Panc1 (cell line): ENCODE measurements around the gene TIMM8A. TPM values are rescaled to one million over a fixed set of nuclear protein-coding genes. Genes with fewer than 3 reads are reported as not detected.

Source experiments
- ATAC-seq: fragments of 200-7000 bp; cut with Tn5 transposase; 2 replicates; pipeline ENCODE4 v1.9.1; 2020; ENCODE audit warnings: mild to moderate bottlenecking, moderate library complexity
- Bru-seq: library from RNA; stranded (reverse); fragments of 400-500 nt; gene quantifications from one replicate; lab custom pipeline; 2021; lab: Mats Ljungman, UMichigan
- BruChase-seq, 2 experiments: library from RNA; stranded (reverse); fragments of 400-500 nt; gene quantifications; one replicate each; lab custom pipeline; 2021; lab: Mats Ljungman, UMichigan
- BruUV-seq: library from RNA; stranded (reverse); fragments of 400-500 nt; replicated peaks from 2 replicates; lab custom pipeline; 2021; lab: Mats Ljungman, UMichigan
- CTCF ChIA-PET: fragments of 300-600 bp; sonication (Branson Sonifier 250); formaldehyde crosslinking; loops from one replicate; lab custom pipeline; 2022; ENCODE audit warnings: antibody characterized with exemption; lab: Charles Lee
- POLR2A ChIA-PET: fragments of 300-600 bp; sonication (Branson Sonifier 250); formaldehyde crosslinking; loops from one replicate; lab custom pipeline; 2022; ENCODE audit warnings: antibody characterized with exemption; lab: Charles Lee
- DNase-seq: peaks from one replicate; pipeline ENCODE4 v3.0.0-alpha.2; 2010; ENCODE audit warnings: low read depth, low spot score
- H3K27ac ChIP-seq: 2 replicates; pipeline ENCODE4 v1.5.1; 2011; ENCODE audit warnings: mild to moderate bottlenecking, low read length, inconsistent platforms
- H3K27me3 ChIP-seq: fragments of 200-500 bp; sonication (Bioruptor generic); 2 replicates; pipeline ENCODE4 v1.6.0; 2014; ENCODE audit warnings: low read length, inconsistent platforms; ENCODE audit not compliant: control insufficient read depth, insufficient read depth
- H3K36me3 ChIP-seq: fragments of 200-500 bp; sonication (Bioruptor generic); 2 replicates; pipeline ENCODE4 v1.5.1; 2014; ENCODE audit warnings: inconsistent platforms, mild to moderate bottlenecking, low read length, moderate library complexity; ENCODE audit not compliant: control insufficient read depth, insufficient read depth
- H3K4me1 ChIP-seq: 2 replicates; pipeline ENCODE4 v1.5.1; 2011; ENCODE audit warnings: inconsistent platforms, mild to moderate bottlenecking, low read length, moderate library complexity; ENCODE audit not compliant: control insufficient read depth, insufficient read depth
- H3K4me3 ChIP-seq, 2 experiments: 2 replicates each; pipeline ENCODE4 v1.5.1; 2011 to 2012; ENCODE audit warnings: low read depth in 2 of 2, low read length in 2 of 2, mild to moderate bottlenecking in 2 of 2, inconsistent platforms in 1 of 2, moderate library complexity in 1 of 2
- H3K9me3 ChIP-seq: fragments of 200-500 bp; sonication (Bioruptor generic); 2 replicates; pipeline ENCODE4 v1.5.1; 2014; ENCODE audit warnings: low read depth, mild to moderate bottlenecking, inconsistent platforms, low read length, moderate library complexity; ENCODE audit not compliant: control insufficient read depth, insufficient read depth
- POLR2AphosphoS5 ChIP-seq: IDR thresholded peaks from 2 replicates; pipeline ENCODE4 v1.6.1; 2012; ENCODE audit warnings: mild to moderate bottlenecking, low read depth, low read length, moderate library complexity
- REST ChIP-seq, 2 experiments: IDR thresholded peaks; 2 replicates each; pipeline ENCODE4 v1.6.1; 2011 to 2012; ENCODE audit warnings: low read depth in 2 of 2, control low read depth in 1 of 2, low read length in 1 of 2, mild to moderate bottlenecking in 1 of 2, moderate library complexity in 1 of 2; ENCODE audit not compliant: insufficient read depth in 1 of 2
- SIN3A ChIP-seq: IDR thresholded peaks from 2 replicates; pipeline ENCODE4 v1.6.1; 2012; ENCODE audit warnings: low read depth, mild to moderate bottlenecking, low read length, moderate library complexity, borderline replicate concordance; ENCODE audit not compliant: insufficient read depth
- TCF7L2 ChIP-seq: IDR thresholded peaks from 2 replicates; pipeline ENCODE4 v1.6.1; 2011; ENCODE audit warnings: mild to moderate bottlenecking, low read depth, low read length, inconsistent platforms
- in situ Hi-C: cut with HindIII; loops from 2 replicates; pipeline ENCODE4 v1.10.0; 2016; ENCODE audit warnings: low sequenced_read_pairs, low pct_unique_long_range_greater_than_20kb
- intact Hi-C: fragments of 100-400 bp; cut with micrococcal nuclease; formaldehyde crosslinking; loops from one replicate; pipeline ENCODE4 v1.10.0; 2022; ENCODE audit not compliant: unreplicated experiment
- long read RNA-seq: library from polyadenylated mRNA; unstranded; transcript quantifications from one replicate; pipeline ENCODE4 v2.0.0, GENCODE V29; 2021; ENCODE audit not compliant: unreplicated experiment
- polyA plus RNA-seq: library from polyadenylated mRNA; unstranded; fragments of >200 nt; gene quantifications from one replicate; pipeline ENCODE4 v1.2.1, GENCODE V29; 2012; ENCODE audit warnings: missing spikeins; ENCODE audit not compliant: insufficient read length
- total RNA-seq: library from RNA; stranded (reverse); gene quantifications from one replicate; pipeline ENCODE4 v1.2.1, GENCODE V29; 2021; ENCODE audit not compliant: unreplicated experiment
- TF ChIP-seq, protein P1 (sequence below): fragments of 450-650 bp; IDR thresholded peaks from 2 replicates; pipeline ENCODE4 v1.5.1; 2017; ENCODE audit warnings: mild to moderate bottlenecking

Gene TIMM8A
- total RNA-seq (39.1 TPM), Bru-seq, nascent RNA (percentile 93 among the genes with signal in this experiment), BruChase-seq, experiment 1, labeled RNA remaining after a 2-hour chase (percentile 97 among the genes with signal in this experiment), BruChase-seq, experiment 2, labeled RNA remaining after a 6-hour chase (percentile 95 among the genes with signal in this experiment)
- polyA plus RNA-seq = 26.6 TPM
- long read RNA-seq, transcript TIMM8A-205 (2 exons, 1,194 nt) = major isoform, 14 of 27 reads
- long read RNA-seq, partial matches to known transcripts = 0 of 27 reads
- long read RNA-seq, other reads (novel, unspliced or antisense) = 10 of 27 reads

DNA sequence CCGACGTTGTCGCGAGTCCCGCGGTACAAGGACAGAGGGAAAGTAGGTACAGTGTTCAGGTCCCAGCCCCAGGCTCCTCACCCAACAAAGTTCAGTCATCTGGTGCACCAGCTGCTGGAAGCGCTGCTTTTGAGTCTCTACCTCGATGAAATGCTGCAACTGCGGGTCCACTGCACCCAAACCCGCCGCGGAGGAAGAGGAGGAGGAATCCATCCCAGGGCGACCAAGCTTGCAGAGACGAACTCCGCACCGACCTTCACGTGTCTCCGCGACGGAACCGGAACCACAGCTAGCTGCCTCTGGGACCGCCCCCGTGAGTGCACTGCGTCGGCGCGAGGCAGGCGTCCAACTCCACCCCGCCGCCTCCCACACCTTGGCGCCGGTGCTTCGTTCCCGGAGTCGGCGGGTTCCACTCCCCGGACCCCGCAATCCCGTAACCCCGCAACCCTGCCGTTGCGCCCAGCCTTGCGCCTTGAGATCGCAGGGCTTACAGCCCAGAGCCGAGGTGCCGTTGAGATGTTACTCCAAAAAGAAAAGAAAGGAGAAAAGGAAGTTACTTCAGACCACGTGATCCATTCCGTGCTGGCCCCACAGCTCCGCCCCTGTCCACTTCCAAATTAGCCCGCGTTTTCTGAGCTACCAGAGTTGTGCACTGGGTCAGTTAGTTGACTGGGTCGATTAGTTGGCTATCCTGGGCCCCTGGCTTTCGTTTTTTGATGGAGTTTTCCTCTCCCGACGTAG lies at the start of gene TIMM8A:
TIMM8A (minus strand) TSS at position 291 of the 741 bp plus-strand sequence; CDS start at position 213, 78 bp downstream.
- Histone ChIP-seq H3K36me3 (peaks cover 4% of the 10 kb centered on the region; the same call in 1 of the 2 replicates), H3K4me1 (peaks cover 15% of the 10 kb centered on the region), H3K27me3 (no peaks in the 10 kb centered on the region), H3K27ac (peak within 1 kb of the TSS; percentile 98), H3K4me3 (peak within 1 kb of the TSS; percentile 70 to 96), H3K9me3 (no peaks in the 10 kb centered on the region)
- intact Hi-C loops = loop anchor here (2.0 kb wide), 1 partner anchor 42 kb away; the partner anchor contains the start of gene RPL36A
- DNase-seq (peak; percentile 42), ATAC-seq (peak; percentile 99)
- BruUV-seq = no TSS peak
- CTCF ChIA-PET = no interaction called here
- no peak for TF ChIP-seq TCF7L2
- TF ChIP-seq REST (IDR thresholded peaks at IDR 0.05; ENCODE audit: insufficient read depth in 1 of 2, low read depth in 2 of 2, low read length in 1 of 2) = 0 out of 4 replicates have a peak, but pooled peaks of 1 of the 2 experiments have one; percentile 55
- peak; percentile 98 for TF ChIP-seq POLR2AphosphoS5
- TF ChIP-seq, protein P1, sequence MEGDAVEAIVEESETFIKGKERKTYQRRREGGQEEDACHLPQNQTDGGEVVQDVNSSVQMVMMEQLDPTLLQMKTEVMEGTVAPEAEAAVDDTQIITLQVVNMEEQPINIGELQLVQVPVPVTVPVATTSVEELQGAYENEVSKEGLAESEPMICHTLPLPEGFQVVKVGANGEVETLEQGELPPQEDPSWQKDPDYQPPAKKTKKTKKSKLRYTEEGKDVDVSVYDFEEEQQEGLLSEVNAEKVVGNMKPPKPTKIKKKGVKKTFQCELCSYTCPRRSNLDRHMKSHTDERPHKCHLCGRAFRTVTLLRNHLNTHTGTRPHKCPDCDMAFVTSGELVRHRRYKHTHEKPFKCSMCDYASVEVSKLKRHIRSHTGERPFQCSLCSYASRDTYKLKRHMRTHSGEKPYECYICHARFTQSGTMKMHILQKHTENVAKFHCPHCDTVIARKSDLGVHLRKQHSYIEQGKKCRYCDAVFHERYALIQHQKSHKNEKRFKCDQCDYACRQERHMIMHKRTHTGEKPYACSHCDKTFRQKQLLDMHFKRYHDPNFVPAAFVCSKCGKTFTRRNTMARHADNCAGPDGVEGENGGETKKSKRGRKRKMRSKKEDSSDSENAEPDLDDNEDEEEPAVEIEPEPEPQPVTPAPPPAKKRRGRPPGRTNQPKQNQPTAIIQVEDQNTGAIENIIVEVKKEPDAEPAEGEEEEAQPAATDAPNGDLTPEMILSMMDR = no peak
- in situ Hi-C loops = no loop called here
- POLR2A ChIA-PET = no interaction called here

DNA sequence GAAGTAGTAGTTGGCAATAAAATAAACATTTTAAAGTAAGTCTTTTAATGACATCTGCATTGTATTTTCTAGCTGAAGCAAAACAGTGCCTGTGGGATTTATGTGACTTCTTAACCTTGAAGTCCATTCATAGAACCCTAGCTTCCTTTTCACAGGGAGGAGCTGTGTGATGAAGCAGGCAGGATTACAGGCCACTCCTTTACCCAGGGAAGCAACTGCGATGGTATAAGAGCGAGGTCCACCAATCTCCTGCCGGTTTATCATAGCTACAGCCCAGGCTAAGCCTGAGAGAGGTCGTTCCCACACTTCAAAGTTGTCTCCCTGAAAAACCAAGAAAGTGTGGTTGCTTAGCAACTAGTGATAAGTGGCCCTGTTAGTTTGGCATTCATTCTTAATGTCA lies 49.2 kb upstream of the TIMM8A start:
- TF ChIP-seq TCF7L2 = no peak
- TF ChIP-seq, protein P1 = no peak
- no peak for TF ChIP-seq POLR2AphosphoS5
- TF ChIP-seq REST (IDR thresholded peaks at IDR 0.05; ENCODE audit: insufficient read depth in 1 of 2, low read depth in 2 of 2, low read length in 1 of 2) = no peak
- no peak for TF ChIP-seq SIN3A
- Histone ChIP-seq H3K36me3 (peaks cover 10% of the 10 kb centered on the region; the same call in 1 of the 2 replicates), H3K4me1 (peaks cover 6% of the 10 kb centered on the region; the same call in 1 of the 2 replicates), H3K27ac (peak overlapping the region; percentile 13; the same call in 1 of the 2 replicates), H3K9me3 (no peaks in the 10 kb centered on the region), H3K27me3 (no peaks in the 10 kb centered on the region), H3K4me3 (no peak overlapping the region)
- in situ Hi-C loops = no loop called here
- intact Hi-C loops = no loop called here
- ATAC-seq (peak; percentile 70), DNase-seq (no peak)
- POLR2A ChIA-PET = interaction anchor here (0.6 kb wide), 1 partner anchor 137 kb away, joined by 3 read pairs; no protein-coding TSS in a partner anchor
- BruUV-seq = no TSS peak
- CTCF ChIA-PET = no interaction called here
